GM19395 (cell line): ENCODE results near the gene FASTKD1.

Experiments used
- ATAC-seq: cut with Tn5 transposase; IDR thresholded peaks from one replicate; pipeline ENCODE4 v1.9.1; 2021; ENCODE audit warnings: mild to moderate bottlenecking, moderate library complexity; ENCODE audit not compliant: unreplicated experiment

Gene FASTKD1

GRCh38 chr2:169509955-169510354, 63.7 kb downstream of the FASTKD1 start:
- ATAC-seq = no peak

- ATAC-seq = no peak
Measured at GRCh38 chr2:169509298-169509885, 64.3 kb downstream of the FASTKD1 start, which contains the start of gene KLHL41. Gene KLHL41 (plus strand): TSS chr2:169509702. CDS start chr2:169509779, 77 bp downstream.

GRCh38 chr2:169507698-169508097, 66.0 kb downstream of the FASTKD1 start:
- ATAC-seq = no peak

- no peak for ATAC-seq
Measured at GRCh38 chr2:169504651-169505050, 69.0 kb downstream of the FASTKD1 start.

- ATAC-seq = no peak
Measured at GRCh38 chr2:169495310-169495928, 78.2 kb downstream of the FASTKD1 start.

- ATAC-seq = no peak
Measured at GRCh38 chr2:169493360-169493759, 80.3 kb downstream of the FASTKD1 start.

GRCh38 chr2:169491378-169491777, 82.3 kb downstream of the FASTKD1 start:
- no peak for ATAC-seq

GRCh38 chr2:169490834-169491233, 82.8 kb downstream of the FASTKD1 start:
- ATAC-seq = no peak

GRCh38 chr2:169486487-169486886, 87.2 kb downstream of the FASTKD1 start:
- ATAC-seq = no peak

- no peak for ATAC-seq
Measured at GRCh38 chr2:169485650-169486138, 88.0 kb downstream of the FASTKD1 start.

GRCh38 chr2:169480079-169480465, 93.6 kb downstream of the FASTKD1 start:
- no peak for ATAC-seq
